ENCODE data around the gene WDR64.

Gene WDR64

DNA sequence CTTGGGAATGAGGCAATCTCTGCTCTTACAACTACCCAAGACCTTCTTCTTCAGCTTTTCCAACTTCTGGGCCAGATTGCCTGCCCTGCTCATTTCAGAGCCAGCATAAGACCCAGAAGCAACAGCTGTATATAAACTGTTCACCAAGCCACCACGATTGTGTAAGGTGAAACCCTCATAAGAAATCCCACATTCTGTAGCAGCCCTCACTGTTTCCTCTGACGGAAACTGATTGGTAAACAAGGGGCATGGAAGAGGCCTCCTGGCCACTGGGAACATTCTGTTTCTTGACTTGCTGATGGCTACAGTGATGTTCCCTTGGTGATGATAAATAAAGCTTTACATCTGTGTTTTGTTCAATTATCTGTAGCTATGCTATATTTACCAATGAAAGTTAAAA, 156.2 kb downstream of the WDR64 start:
- no peak for DNase-seq (ENCODE audit: low read depth)
- in situ Hi-C loops (cut with HindIII; ENCODE audit: low sequenced_read_pairs), result no loop called here
- no peak overlapping the region for H3K4me3 ChIP-seq (ENCODE audit: low read depth, low read length)
- TF ChIP-seq, protein P1, sequence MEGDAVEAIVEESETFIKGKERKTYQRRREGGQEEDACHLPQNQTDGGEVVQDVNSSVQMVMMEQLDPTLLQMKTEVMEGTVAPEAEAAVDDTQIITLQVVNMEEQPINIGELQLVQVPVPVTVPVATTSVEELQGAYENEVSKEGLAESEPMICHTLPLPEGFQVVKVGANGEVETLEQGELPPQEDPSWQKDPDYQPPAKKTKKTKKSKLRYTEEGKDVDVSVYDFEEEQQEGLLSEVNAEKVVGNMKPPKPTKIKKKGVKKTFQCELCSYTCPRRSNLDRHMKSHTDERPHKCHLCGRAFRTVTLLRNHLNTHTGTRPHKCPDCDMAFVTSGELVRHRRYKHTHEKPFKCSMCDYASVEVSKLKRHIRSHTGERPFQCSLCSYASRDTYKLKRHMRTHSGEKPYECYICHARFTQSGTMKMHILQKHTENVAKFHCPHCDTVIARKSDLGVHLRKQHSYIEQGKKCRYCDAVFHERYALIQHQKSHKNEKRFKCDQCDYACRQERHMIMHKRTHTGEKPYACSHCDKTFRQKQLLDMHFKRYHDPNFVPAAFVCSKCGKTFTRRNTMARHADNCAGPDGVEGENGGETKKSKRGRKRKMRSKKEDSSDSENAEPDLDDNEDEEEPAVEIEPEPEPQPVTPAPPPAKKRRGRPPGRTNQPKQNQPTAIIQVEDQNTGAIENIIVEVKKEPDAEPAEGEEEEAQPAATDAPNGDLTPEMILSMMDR (IDR thresholded peaks at IDR 0.05; ENCODE audit: low read depth, low read length, missing control alignments), result no peak

DNA sequence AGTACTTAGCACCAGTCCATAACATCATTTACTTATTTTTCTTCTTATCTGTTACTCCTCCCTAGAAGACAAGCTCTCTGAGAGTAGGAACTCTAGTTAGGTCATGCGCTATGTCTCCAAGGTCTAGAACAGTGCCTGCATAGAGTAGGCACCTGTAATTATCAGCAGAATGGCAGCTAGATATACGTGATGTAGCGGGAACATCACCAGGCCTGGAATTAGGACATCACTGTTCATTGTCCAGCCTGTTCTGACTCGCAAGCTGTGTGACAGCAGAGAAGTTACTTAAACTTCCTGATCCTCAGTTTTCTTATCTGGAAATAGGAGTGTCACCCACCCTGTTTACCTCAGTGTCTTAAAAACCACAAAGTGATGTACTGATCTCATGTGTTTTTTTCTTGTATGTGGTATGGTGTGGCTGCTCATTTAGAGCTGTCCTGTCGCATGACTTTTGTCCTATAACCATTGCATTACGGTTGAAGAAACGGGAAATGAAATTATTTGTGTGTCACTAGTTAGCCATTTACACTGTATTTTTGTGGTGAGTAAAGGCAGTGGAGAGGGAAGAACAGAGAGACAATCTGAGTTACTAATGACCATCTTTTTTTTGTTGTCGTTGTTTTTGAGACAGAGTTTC, 158.8 kb downstream of the WDR64 start:
- in situ Hi-C loops (cut with HindIII; ENCODE audit: low sequenced_read_pairs), result no loop called here
- TF ChIP-seq, protein P1 (IDR thresholded peaks at IDR 0.05; ENCODE audit: low read depth, low read length, missing control alignments), result no peak
- DNase-seq (ENCODE audit: low read depth), result no peak
- H3K4me3 ChIP-seq (ENCODE audit: low read depth, low read length), result no peak overlapping the region

DNA sequence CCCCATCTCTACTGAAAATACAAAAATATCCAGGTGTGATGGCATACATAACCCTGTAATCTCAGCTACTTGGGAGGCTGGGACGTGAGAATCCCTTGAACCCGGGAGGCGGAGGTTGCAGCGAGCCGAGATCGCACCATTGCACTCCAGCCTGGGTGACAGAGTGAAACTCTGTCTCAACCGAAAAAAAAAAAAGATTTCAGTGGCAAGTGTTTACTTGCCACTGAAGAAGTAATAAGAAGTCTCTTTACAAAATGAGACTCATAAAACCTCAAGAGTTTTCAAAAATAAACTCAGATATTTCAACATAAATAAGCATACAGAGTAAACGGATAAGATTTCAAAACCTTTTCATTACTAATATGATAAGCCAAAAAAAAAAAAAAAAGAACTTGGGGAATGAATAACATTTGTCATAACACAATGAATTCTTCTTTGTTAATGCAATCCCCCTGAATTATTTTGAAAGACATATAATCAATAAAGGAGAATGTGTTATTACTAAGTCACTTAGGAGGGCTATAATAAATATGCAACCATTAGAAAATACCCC, 161.8 kb downstream of the WDR64 start:
- DNase-seq (ENCODE audit: low read depth), result no peak
- TF ChIP-seq, protein P1 (IDR thresholded peaks at IDR 0.05; ENCODE audit: low read depth, low read length, missing control alignments), result no peak
- no peak overlapping the region for H3K4me3 ChIP-seq (ENCODE audit: low read depth, low read length)
- in situ Hi-C loops (cut with HindIII; ENCODE audit: low sequenced_read_pairs), result no loop called here

DNA sequence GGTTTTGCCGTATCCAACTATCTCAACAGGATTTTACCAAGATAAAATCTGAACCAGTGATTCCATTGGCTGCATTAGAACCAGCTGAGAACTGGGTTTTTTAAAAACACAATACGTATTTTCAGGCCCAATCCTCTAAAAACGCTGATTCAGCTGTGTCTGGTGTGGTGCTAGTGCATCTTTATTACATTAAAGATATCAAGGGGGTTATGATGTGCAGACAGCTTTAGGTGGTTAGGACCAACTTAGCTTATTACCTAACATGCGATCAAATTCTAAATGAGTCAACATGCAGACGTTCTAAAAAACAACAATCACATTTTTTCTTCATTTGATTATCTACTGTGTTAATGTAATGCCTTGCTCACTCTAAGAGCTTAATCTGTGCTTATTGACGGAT, 163.9 kb downstream of the WDR64 start:
- in situ Hi-C loops (cut with HindIII; ENCODE audit: low sequenced_read_pairs), result no loop called here
- H3K4me3 ChIP-seq (ENCODE audit: low read depth, low read length), result no peak overlapping the region
- no peak for DNase-seq (ENCODE audit: low read depth)
- TF ChIP-seq, protein P1 (IDR thresholded peaks at IDR 0.05; ENCODE audit: low read depth, low read length, missing control alignments), result no peak

DNA sequence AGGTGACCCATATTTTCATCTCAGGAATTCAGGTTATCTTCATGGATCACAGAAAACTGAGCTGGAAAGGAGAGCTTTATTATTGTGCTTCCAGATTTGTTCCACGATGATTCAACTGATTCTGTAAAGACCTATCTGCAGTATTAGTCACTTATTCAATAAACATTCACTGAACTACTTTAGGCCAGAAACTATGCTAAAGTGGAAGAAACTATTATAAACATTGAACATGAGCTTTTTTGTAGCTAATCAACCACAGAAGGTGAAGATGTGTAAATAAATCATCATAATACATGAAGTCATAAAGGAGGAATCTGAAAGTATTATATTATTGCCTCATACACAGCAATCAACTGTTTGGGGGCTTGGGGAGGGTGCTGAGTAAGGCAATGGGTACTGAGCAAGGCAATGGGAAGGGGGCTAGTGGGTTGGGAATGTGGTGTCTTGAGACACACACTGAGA, 165.3 kb downstream of the WDR64 start:
- in situ Hi-C loops (cut with HindIII; ENCODE audit: low sequenced_read_pairs), result no loop called here
- TF ChIP-seq, protein P1 (IDR thresholded peaks at IDR 0.05; ENCODE audit: low read depth, low read length, missing control alignments), result no peak
- H3K4me3 ChIP-seq (ENCODE audit: low read depth, low read length), result no peak overlapping the region
- peak; percentile 44 for DNase-seq (ENCODE audit: low read depth)

DNA sequence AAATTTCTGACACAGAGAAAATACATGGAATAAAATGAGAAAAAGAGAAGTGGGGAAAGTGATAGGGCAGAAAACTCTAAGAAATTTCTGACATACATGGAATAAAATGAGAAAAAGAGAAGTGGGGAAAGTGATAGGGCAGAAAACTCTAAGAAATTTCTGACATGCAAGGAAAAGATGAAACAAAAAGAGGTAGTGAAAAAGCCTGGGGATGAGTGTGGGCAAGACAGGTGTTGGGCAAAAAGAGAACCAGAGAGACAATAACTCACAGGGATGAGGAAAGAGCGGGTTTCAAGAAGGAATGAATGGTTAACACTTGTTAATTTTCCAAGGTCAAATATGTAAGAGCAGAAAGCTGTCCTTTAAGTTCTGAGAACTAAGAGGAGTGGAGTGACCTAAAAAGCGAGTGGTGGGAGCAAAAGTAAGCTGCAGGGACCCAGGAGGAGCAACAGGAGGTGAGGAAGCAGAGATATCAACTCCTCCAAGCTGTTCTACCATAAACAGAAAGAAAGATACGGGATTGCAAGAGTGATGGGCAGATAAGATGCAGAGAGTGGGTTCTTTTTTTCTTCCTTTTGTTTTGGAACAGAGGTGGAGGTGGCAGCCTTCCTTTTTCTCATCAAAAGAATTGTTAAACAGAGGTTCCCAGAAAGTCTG, 166.0 kb downstream of the WDR64 start:
- no peak overlapping the region for H3K4me3 ChIP-seq (ENCODE audit: low read depth, low read length)
- TF ChIP-seq, protein P1 (IDR thresholded peaks at IDR 0.05; ENCODE audit: low read depth, low read length, missing control alignments), result no peak
- DNase-seq (ENCODE audit: low read depth), result no peak
- in situ Hi-C loops (cut with HindIII; ENCODE audit: low sequenced_read_pairs), result no loop called here
